Posterior vena cava (tissue), 2 donors: ENCODE data around the gene PAFAH1B2. TPM values are rescaled to one million over a fixed set of nuclear protein-coding genes. Genes with fewer than 3 reads are reported as not detected.
"Not testable (repeated sequence)": the region's sequence is repeated elsewhere in the genome, so short reads cannot be mapped to it uniquely, and the experiment has no call there.

Experiments
- DNase-seq: peaks from one replicate; pipeline ENCODE4 v3.0.0-alpha.2; 2020; ENCODE audit warnings: low spot score
- intact Hi-C, 2 donors: fragments of 100-400 bp; cut with DNase I; formaldehyde crosslinking; loops; one replicate each; pipeline versions ENCODE4 v1.14.1 to v1.14.2; 2022 to 2023
- total RNA-seq, 2 donors: library from RNA; stranded (reverse); fragmentation: NEBNext Ultra II Directional; extraction: Animal tissue kit (Norgen Biotek cat#: 25700); gene quantifications; one replicate each; pipeline ENCODE4 v1.2.1, GENCODE V29; 2021
- donor health status: DM: yes; HTN: yes; CAD: no.
- donor health status: DM: yes; HTN: yes; CAD: no.

The PAFAH1B2 gene
- total RNA-seq, 2 donors from 2014 or later = 56.4 to 61.2 TPM

DNA sequence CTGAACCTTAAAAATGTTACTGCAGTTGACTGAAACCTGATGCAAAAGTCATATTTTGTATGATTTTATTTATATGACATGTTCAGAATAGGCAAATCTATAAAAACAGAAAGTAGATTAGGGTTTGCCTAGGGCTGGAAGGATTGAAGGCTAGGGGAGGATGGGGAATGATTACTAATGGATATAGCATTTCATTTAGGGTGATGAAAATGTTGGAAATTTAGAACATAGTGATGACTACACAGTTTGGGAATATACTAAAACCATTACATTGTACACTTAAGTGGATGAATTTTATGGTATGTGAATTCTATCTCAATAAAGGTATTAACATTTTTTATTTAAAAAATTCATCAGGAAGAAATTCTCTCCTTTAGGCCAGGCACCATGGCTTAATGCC, 22.9 kb upstream of the PAFAH1B2 start:
- intact Hi-C loops = no loop called here
- DNase-seq = no peak

DNA sequence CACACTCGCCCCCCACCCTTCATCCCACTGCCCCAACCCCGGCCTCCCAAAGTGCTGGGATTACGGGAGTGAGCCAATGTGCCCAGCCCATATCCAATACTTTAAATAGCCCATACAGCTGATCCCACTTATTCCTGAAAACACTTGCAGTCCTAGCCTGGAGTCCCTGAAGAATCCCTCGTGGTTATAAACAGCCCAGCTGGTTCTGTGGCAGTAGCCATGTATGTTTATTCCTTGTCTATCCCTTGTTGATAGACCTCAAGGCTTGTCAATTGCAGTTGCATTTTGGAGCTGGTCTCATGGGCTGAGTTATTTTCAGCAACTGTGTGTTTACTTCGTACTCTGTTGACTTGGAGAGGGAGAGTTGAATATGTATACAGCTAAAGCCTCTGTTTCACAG, 21.5 kb upstream of the PAFAH1B2 start:
- intact Hi-C loops = no loop called here
- DNase-seq = no peak

- intact Hi-C loops = no loop called here
- DNase-seq = no peak
These were observed 17.7 kb upstream of the PAFAH1B2 start for GRCh38 chr11:117126223-117126965.

- DNase-seq = no peak
- intact Hi-C loops = no loop called here
These were observed 16.8 kb upstream of the PAFAH1B2 start for GRCh38 chr11:117127171-117127901.

DNA sequence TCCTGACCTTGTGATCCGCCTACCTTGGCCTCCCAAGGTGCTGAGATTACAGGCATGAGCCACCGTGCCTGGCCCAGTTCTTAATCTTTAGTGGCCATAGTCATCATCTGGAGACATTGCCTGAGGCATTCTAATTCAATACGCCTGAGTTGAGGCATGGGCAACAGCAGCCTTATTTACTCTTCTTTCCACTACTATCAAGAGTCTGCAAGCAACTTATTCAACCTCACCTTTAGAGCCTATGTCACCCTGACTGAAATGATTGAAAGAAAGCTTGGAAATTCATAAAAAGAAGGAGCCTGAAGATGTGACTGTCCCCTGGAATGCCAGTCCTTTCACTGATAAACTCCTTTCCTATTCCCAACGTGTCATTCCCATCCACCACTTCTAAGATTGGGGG, 15.8 kb upstream of the PAFAH1B2 start:
- DNase-seq = no peak
- intact Hi-C loops = no loop called here

- DNase-seq = not testable (repeated sequence)
- intact Hi-C loops = loop anchor here in 1 of 2 donors (5.0 kb wide), 1 partner anchor 77 kb away; no protein-coding TSS in a partner anchor
These were observed 13.7 kb upstream of the PAFAH1B2 start for GRCh38 chr11:117130396-117130795.

GRCh38 chr11:117130879-117131278, 13.2 kb upstream of the PAFAH1B2 start:
- intact Hi-C loops = loop anchor here in 1 of 2 donors (5.0 kb wide), 1 partner anchor 76 kb away; no protein-coding TSS in a partner anchor
- no peak for DNase-seq

DNA sequence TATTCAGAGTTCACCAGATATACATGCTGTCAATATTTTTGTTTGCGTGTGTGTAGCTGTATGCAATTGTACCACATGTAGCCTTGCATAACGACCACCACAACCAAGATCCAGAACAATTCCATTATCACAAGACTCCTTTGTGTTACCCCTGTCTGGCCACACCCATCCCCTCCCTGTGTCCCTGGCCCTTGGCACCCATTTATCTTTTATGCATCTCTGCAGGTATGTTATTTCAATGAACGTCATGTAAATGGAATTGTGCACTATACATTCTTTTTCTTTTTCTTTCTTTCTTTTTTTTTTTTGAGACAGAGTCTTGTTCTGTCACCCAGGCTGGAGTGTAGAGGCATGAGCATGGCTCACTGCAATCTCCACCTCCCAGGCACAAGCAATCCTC, 9.7 kb upstream of the PAFAH1B2 start:
- intact Hi-C loops = loop anchor here in 1 of 2 donors (5.0 kb wide), 1 partner anchor 73 kb away; no protein-coding TSS in a partner anchor
- no peak for DNase-seq

DNA sequence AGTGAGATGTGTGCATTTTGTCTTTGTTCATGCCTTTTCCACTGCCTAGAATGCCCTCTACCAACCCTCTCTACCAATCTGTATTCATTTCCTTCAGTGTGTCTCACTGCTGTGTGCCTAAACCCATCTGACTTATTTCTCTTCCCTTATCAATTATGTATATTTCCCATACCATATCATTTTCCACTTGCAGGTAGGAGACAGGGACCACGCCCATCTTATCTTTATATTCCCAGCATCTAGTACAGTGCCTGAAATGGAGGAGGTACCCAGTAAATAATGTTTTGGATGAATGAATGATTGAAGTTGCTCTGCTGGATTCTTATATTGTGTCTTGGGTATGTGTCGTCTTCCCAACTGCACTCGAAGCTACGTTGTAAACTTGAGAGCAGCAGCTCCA, 9.1 kb upstream of the PAFAH1B2 start:
- not testable (repeated sequence) for DNase-seq
- intact Hi-C loops = loop anchor here in 1 of 2 donors (5.0 kb wide), 1 partner anchor 72 kb away; no protein-coding TSS in a partner anchor

DNA sequence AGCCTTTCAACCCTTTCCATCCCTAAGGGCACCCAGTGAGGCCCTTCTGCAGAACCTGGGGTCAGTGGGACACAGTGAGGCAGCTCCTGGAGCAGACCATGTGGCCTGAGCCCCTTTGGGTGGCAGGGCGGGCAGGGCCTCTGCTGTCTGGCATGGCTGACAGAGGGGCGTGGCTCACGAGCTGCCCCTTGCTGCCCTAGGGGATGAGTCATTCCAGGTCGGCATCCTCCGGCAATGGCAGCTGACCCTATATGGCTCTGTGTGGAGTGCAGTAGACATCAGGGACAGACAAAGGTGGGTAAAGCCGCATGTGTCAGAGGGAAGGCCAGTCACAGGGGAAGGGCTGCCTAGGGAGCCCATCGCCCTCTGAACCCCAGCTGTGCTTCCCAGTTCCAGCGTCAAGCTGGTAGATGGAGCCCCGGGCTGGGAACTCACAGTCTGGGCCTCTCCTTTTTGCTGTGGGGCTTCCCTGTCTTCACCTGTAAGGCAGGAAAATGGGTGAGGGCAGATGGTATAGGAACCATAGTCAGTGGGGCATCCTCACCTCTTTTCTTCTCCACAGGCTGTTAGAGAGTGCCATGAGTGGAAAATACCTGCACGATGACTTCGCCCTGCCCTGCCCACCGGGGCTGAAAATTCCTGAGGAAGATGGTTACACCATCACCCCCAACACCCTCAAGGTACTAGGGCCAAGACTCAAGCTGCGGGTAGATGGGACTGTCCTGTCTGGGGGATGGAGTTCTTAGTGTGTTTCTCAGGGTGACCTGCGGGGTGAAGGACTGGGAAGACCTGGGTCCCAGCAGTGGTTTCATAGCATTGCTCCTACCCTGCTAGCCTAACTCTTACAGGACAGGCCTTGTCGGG, 6.6 kb upstream of the PAFAH1B2 start:
- intact Hi-C loops, DNase-seq: not testable (repeated sequence)

GRCh38 chr11:117143390-117143789, 697 bp upstream of the PAFAH1B2 start:
- intact Hi-C loops = no loop called here
- no peak for DNase-seq

DNA sequence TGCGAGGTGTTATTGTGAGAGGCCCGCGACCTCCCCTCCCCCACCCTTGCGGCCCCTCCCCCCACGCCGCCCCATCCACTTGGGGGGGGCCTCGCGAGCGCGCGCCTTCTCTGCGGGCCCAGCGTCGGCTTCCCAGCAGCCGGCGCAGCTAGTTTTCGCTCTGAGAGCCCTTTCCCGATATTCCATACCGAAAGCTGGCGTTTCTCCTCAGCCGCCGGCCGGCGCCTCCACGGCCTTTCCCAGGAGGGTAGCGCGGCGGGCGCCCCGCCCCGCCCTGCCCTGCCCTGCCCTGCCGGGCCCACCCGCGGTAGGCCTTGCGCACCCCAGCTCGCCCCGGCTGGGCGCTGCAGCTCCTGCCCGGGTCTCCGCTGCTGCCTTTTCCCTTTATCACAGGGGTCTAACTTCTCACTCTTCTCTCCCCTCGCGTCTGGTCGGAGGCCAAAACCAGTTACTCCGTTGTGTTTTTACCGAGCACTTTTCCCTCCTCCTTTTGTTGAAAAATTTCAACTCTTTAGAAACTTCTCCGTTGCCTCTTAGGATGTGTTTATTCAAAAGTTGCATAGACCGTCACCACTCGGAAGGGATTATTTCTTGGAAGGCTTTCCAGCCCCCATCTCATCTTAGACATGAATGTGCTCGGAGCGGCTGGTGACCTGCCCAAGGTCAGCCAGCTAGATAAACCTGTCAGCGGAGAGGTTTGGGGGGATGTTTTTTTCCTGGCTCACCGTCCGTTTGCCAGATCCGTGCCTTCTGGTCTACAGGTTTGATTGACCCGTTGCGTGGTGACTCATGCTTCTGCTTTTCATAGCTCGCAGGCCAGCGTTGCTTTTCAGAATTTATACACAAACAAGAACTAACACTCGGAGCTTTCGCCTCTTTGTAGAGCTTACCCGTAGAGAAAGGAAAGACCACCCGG, 648 bp downstream of the PAFAH1B2 start:
- intact Hi-C loops = no loop called here
- DNase-seq = no peak

- no peak for DNase-seq
- intact Hi-C loops = no loop called here
These were observed 1.3 kb downstream of the PAFAH1B2 start for GRCh38 chr11:117145393-117145761.

DNA sequence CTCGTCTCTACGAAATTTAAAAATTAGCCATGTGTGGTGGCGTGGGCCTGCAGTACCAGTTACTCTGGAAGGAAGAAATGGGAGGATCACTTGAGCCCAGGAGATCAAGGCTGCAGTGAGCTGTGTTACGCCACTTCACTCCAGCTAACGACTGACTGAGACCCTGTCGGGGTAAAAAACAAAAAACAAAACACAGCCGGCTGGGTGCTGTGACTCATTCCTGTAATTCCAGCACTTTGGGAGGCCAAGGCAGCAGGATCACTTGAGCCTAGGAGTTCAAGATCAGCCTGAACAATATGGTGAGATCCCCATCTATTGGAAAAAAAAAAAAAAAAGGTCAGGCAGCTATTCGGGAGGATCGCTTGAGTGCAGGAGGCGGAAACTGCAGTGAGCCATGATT, 2.4 kb downstream of the PAFAH1B2 start:
- intact Hi-C loops = no loop called here
- DNase-seq = no peak

GRCh38 chr11:117152066-117152465, 8.0 kb downstream of the PAFAH1B2 start:
- DNase-seq = no peak
- intact Hi-C loops = no loop called here

DNA sequence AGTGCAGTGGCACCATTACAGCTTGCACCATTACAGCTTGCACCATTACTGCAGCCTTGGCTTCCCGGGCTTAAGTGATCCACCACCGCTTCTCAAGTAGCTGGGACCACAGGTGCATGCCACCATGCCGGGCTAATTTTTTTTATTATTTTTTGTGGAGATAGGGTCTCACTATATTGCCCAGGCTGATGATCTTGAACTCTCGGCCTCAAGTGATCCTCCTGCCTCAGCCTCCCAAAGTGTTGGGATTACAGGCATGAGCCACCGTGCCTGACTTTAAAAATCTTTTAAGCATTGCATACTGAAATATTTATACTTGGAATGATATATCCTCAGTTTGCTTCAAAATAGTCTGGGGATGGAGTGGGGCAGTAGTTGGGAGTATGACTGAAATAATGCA, 10.4 kb downstream of the PAFAH1B2 start:
- no peak for DNase-seq
- intact Hi-C loops = no loop called here

- intact Hi-C loops = no loop called here
- DNase-seq = no peak
These were observed 13.4 kb downstream of the PAFAH1B2 start for GRCh38 chr11:117157507-117157906.

- intact Hi-C loops = no loop called here
- no peak for DNase-seq
These were observed 15.8 kb downstream of the PAFAH1B2 start for GRCh38 chr11:117159892-117160291.

DNA sequence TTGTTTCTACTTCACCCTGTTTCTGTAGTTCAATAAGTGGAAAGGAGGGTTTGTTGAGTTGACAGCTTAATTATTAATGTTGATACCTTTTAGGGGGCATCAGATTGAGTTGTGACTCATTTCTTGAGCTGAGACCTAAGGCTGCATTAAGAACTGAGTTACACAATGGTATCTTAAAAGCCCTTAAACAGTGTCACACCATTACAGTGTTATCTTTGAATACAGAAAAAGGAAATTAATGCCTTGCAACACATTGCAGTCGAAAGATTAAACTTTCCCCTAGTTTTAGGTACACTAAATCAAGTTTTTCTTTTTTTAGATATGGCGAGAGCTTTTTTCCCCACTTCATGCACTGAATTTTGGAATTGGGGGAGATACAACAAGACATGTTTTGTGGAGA, 16.7 kb downstream of the PAFAH1B2 start:
- no peak for DNase-seq
- intact Hi-C loops = no loop called here
